Measurements from ENCODE around the gene VWA7. TPM values are rescaled to one million over a fixed set of nuclear protein-coding genes. Genes with fewer than 3 reads are reported as not detected.

Gene VWA7
- polyA plus RNA-seq, 1 of the 3 experiments (the other 2 are of a cell fraction), result 0.56 TPM

- POLR2A ChIA-PET, result interaction anchor here (0.5 to 1.5 kb wide), 6 partner anchors 27 to 158 kb away, joined by 3 to 6 read pairs (median 4); partner anchors contain the start of genes BAG6 and EHMT2
- Histone ChIP-seq H3K4me3 (ENCODE audit: low read depth in 2 of 2, low read length in 1 of 2) (peak within 1 kb of the TSS; percentile 77 to 83), H3K4me1 (ENCODE audit: control insufficient read depth in 1 of 2, insufficient read depth in 2 of 2, low read depth in 1 of 2, low read length in 1 of 2) (peaks cover 15 to 24% of the 10 kb centered on the region in 2 experiments; a peak in 3 of 4 replicates), H4K20me1 (ENCODE audit: insufficient read depth) (no peaks in the 10 kb centered on the region), H3K27ac (ENCODE audit: low read depth in 2 of 2, low read length in 1 of 2) (peak within 1 kb of the TSS; percentile 75 to 88), H3K27me3 (ENCODE audit: insufficient read depth) (no peaks in the 10 kb centered on the region), H3K79me2 (ENCODE audit: insufficient read depth) (peaks cover 38% of the 10 kb centered on the region), H2AFZ (ENCODE audit: low read depth) (peak within 1 kb of the TSS; percentile 79), H3K36me3 (replicated peaks in 1 of 2; ENCODE audit: control insufficient read depth in 1 of 2, insufficient read depth in 2 of 2, low read length in 1 of 2) (peaks cover 6 to 7% of the 10 kb centered on the region in 2 experiments), H3K9me2 (no peaks in the 10 kb centered on the region), H3K4me2 (peak within 1 kb of the TSS; percentile 99), H3K9me3 (no peaks in the 10 kb centered on the region), H3K9ac (peak within 1 kb of the TSS; percentile 92), H3F3A (replicated peaks; ENCODE audit: insufficient read depth) (peaks cover 17% of the 10 kb centered on the region)
- peak; percentile 95 for DNase-seq
- 2% methylated on average over 32 of the region's 58 CpGs for WGBS (ENCODE audit: low lambda C conversion rate)
- CTCF ChIA-PET, result interaction anchor here (0.5 to 5.5 kb wide), 11 partner anchors 10 to 220 kb away, joined by 3 to 39 read pairs (median 6); partner anchors contain the start of genes C6orf47, DDAH2, LSM2 and LY6G5C
- TF ChIP-seq RCOR1 (IDR thresholded peaks at IDR 0.05; ENCODE audit: low read length) (no peak), POLR2AphosphoS5 (IDR thresholded peaks at IDR 0.05; ENCODE audit: low read depth, low read length) (peak; percentile 73), MEF2A (IDR thresholded peaks at IDR 0.05; ENCODE audit: borderline replicate concordance, low read depth) (no peak), ZBTB33 (IDR thresholded peaks at IDR 0.05; ENCODE audit: borderline replicate concordance, low read depth) (peak; percentile 85), MXI1 (IDR thresholded peaks at IDR 0.05; ENCODE audit: low read depth, low read length) (peak; percentile 98), USF1 (IDR thresholded peaks at IDR 0.05; ENCODE audit: borderline replicate concordance, low read depth) (no peak), FOXM1 (IDR thresholded peaks at IDR 0.05; ENCODE audit: low read depth) (peak; percentile 52; the same call in 1 of the 2 replicates), TAF1 (IDR thresholded peaks at IDR 0.05; ENCODE audit: borderline replicate concordance, low read depth, low read length) (peak; percentile 86), MAX (IDR thresholded peaks at IDR 0.05; ENCODE audit: low read depth) (peak; percentile 94), SIN3A (IDR thresholded peaks at IDR 0.05; ENCODE audit: borderline replicate concordance, low read depth, low read length) (0 out of 2 replicates have a peak, but pooled peaks have one; percentile 34), RFX5 (IDR thresholded peaks at IDR 0.05; ENCODE audit: low read length) (peak; percentile 84), IRF3 (IDR thresholded peaks at IDR 0.05; ENCODE audit: low read depth, low read length) (peak; percentile 63), CTCF (IDR thresholded peaks at IDR 0.05) (no peak), GABPA (IDR thresholded peaks at IDR 0.05; ENCODE audit: low read depth) (no peak; the same call in 1 of the 2 replicates), CHD2 (IDR thresholded peaks at IDR 0.05; ENCODE audit: low read length, partially characterized antibody) (peak; percentile 98), FOXJ3 (CRISPR knock-in tag; IDR thresholded peaks at IDR 0.05) (no peak), JUND (IDR thresholded peaks at IDR 0.05) (no peak), FOSL2 (IDR thresholded peaks at IDR 0.05; ENCODE audit: borderline replicate concordance, low read depth) (no peak), RAD21 (IDR thresholded peaks at IDR 0.05; ENCODE audit: low read length) (no peak), YY1 (IDR thresholded peaks at IDR 0.05; ENCODE audit: low read depth) (no peak), GATA2 (CRISPR knock-in tag; IDR thresholded peaks at IDR 0.05) (no peak), NRF1 (IDR thresholded peaks at IDR 0.05; ENCODE audit: low read depth, low read length) (peak; percentile 78), EP300 (IDR thresholded peaks at IDR 0.05; ENCODE audit: borderline replicate concordance in 1 of 2, low read depth in 1 of 2, low read length in 1 of 2) (no peak), ELF1 (IDR thresholded peaks at IDR 0.05) (peak; percentile 28; the same call in 1 of the 2 replicates), USF2 (IDR thresholded peaks at IDR 0.05; ENCODE audit: borderline replicate concordance, low read depth, low read length) (no peak), TCF12 (IDR thresholded peaks at IDR 0.05) (peak; percentile 1; the same call in 1 of the 2 replicates), NFIC (IDR thresholded peaks at IDR 0.05; ENCODE audit: borderline replicate concordance) (no peak)
These were observed 37.3 kb downstream of the VWA7 start, which contains the start of gene MSH5 for GRCh38 chr6:31739639-31740396. Gene MSH5, plus strand, starts transcription at chr6:31740005. Its CDS starts 462 bp downstream, at chr6:31740467.

All from SK-N-SH (cell line).